OCI-LY7 (cell line): ENCODE results near the gene NDUFS8.

Experiments
- EZH2phosphoT487 ChIP-seq: fragments of 200-600 bp; sonication (generic); IDR thresholded peaks from 2 replicates; pipeline ENCODE4 v1.6.1; 2018; ENCODE audit warnings: low read depth, borderline replicate concordance, mild to moderate bottlenecking, mixed run types, antibody characterized with exemption, low read length, moderate library complexity, mixed read lengths
- TF ChIP-seq, protein P1 (sequence below): fragments of 200-600 bp; sonication (generic); conservative IDR thresholded peaks from 2 replicates; pipeline ENCODE4 v1.5.1; 2014; ENCODE audit warnings: mild to moderate bottlenecking, antibody characterized with exemption, low read length, moderate library complexity, mixed read lengths

DNA sequence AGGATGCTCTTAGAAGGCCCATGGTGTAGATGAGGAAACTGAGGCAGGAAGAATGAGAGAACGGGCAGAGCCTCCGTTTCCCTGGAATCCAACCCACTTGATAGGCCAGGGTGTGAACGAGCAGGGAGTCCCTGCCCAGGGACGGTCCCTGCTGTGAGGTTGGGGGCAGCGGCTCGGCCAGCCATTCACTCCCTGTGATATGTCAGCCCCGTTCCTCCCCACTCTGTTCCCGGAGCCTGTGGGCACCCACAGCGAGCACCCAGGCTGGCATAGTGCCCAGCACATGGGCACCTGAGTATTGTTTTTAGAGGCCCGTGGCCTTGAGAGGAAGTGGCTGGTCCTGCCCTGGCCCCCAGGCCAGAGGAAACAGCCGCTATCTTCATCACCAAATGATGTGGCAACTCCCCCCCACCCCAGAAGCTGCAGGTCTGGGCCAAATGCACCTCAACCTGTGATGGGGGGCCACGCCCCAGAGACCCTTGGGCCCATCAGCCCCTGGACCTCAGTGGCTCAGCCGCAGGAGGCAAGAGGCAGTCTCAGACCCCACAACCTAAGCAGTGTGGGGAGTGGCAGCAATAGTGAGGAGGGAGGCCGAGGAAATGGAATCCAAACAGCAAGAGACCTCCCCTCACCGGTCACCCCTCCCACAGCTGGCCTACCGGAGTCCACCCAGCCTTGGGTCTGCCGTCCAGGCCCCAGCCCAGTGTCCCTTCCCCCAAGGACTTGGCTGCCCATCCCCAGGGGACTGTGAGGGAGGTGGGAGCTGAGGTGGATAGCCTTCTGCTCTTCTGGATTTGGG lies 18.2 kb upstream of the NDUFS8 start:
- TF ChIP-seq, protein P1, sequence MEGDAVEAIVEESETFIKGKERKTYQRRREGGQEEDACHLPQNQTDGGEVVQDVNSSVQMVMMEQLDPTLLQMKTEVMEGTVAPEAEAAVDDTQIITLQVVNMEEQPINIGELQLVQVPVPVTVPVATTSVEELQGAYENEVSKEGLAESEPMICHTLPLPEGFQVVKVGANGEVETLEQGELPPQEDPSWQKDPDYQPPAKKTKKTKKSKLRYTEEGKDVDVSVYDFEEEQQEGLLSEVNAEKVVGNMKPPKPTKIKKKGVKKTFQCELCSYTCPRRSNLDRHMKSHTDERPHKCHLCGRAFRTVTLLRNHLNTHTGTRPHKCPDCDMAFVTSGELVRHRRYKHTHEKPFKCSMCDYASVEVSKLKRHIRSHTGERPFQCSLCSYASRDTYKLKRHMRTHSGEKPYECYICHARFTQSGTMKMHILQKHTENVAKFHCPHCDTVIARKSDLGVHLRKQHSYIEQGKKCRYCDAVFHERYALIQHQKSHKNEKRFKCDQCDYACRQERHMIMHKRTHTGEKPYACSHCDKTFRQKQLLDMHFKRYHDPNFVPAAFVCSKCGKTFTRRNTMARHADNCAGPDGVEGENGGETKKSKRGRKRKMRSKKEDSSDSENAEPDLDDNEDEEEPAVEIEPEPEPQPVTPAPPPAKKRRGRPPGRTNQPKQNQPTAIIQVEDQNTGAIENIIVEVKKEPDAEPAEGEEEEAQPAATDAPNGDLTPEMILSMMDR = no peak
- TF ChIP-seq EZH2phosphoT487 = no peak
